Transverse colon (tissue), 4 donors: ENCODE results near the gene EIF1AD. TPM values are rescaled to one million over a fixed set of nuclear protein-coding genes. Genes with fewer than 3 reads are reported as not detected.
A peak's percentile ranks its signal among the peaks of the same experiment; 100 is the strongest.

Source experiments
- DNase-seq: peaks from one replicate; pipeline ENCODE4 v3.0.0-alpha.2; 2019
- H3K27ac ChIP-seq, 4 donors: fragments of 200-600 bp; sonication (generic); 2 replicates each; pipeline ENCODE4 v1.5.1; 2016 to 2018; ENCODE audit warnings: inconsistent platforms in 4 of 4
- H3K27me3 ChIP-seq: fragments of 200-600 bp; sonication (generic); 2 replicates; pipeline ENCODE4 v1.5.1; 2017; ENCODE audit warnings: inconsistent platforms
- H3K36me3 ChIP-seq, 4 donors: fragments of 200-600 bp; sonication (generic); 2 replicates each; pipeline ENCODE4 v1.5.1; 2017 to 2019; ENCODE audit warnings: inconsistent platforms in 4 of 4
- H3K4me1 ChIP-seq, 4 donors: fragments of 200-600 bp; sonication (generic); 2 replicates each; pipeline ENCODE4 v1.5.1; 2017 to 2020; ENCODE audit warnings: inconsistent platforms in 4 of 4
- H3K4me3 ChIP-seq, 4 donors: fragments of 200-600 bp; sonication (generic); 1 replicate in 1 of 4; 2 replicates in 3 of 4; pipeline versions ENCODE4 v1.5.1 to v1.6.1; 2017 to 2019; ENCODE audit warnings: inconsistent platforms in 4 of 4
- H3K9me3 ChIP-seq, 2 donors: fragments of 200-600 bp; sonication (generic); 2 replicates each; pipeline ENCODE4 v1.5.1; 2017 to 2019; ENCODE audit warnings: inconsistent platforms in 2 of 2
- CTCF ChIP-seq, 5 experiments: fragments of 200-600 bp in 3 of 5; fragments of 450-650 bp in 2 of 5; sonication (generic) in 3 of 5; IDR thresholded peaks; 1 replicate in 2 of 5; 2 replicates in 3 of 5; pipeline ENCODE4 v1.5.1; 2016 to 2017; ENCODE audit warnings: antibody characterized with exemption in 5 of 5, inconsistent platforms in 3 of 5, mild to moderate bottlenecking in 2 of 5, moderate library complexity in 1 of 5
- EP300 ChIP-seq: sonication (generic); formaldehyde crosslinking; IDR thresholded peaks from one replicate; pipeline ENCODE4 v1.6.1; 2017; ENCODE audit warnings: antibody characterized with exemption, low read depth
- POLR2A ChIP-seq: fragments of 450-650 bp; IDR thresholded peaks from one replicate; pipeline ENCODE4 v1.6.1; 2016; ENCODE audit warnings: antibody characterized with exemption, mild to moderate bottlenecking, moderate library complexity
- POLR2AphosphoS5 ChIP-seq, 3 donors: sonication (generic); formaldehyde crosslinking; IDR thresholded peaks; one replicate each; pipeline ENCODE4 v1.6.1; 2016; ENCODE audit warnings: antibody characterized with exemption in 3 of 3
- WGBS, 2 donors: methylation state at CpG; one replicate each; pipeline ENCODE4 v1.1.5; 2018; ENCODE audit warnings: low coverage in 1 of 2; 5-methylcytosine and 5-hydroxymethylcytosine counted together
- in situ Hi-C, 4 donors: fragments of 200-750 bp; cut with MboI; loops; one replicate each; pipeline versions ENCODE4 v1.15.0 to v1.15.1; 2017; ENCODE audit warnings: low sequenced_read_pairs in 3 of 4, low pct_ligation_motif_present in 1 of 4, low pct_unique_long_range_greater_than_20kb in 1 of 4
- intact Hi-C: fragments of 100-400 bp; cut with DNase I; formaldehyde crosslinking; loops from one replicate; pipeline ENCODE4 v1.15.1; 2023; ENCODE audit warnings: low total_unique reads
- total RNA-seq, 4 donors: library from RNA; depleted of rRNA; stranded (reverse); fragments of >200 nt; gene quantifications; one replicate each; pipeline ENCODE4 v1.1.0, GENCODE V29; 2016

EIF1AD gene
- total RNA-seq, 4 donors from 2014 or later = 14.6 to 82.6 (median 31.2) TPM

GRCh38 chr11:65961267-65962140, 40.5 kb downstream of the EIF1AD start, which contains the start of gene SART1:
Gene SART1, plus strand, starts transcription at chr11:65961734. Its CDS starts 47 bp downstream, at chr11:65961781.
- Histone ChIP-seq H3K36me3 (peaks cover 0 to 24% (median 16%) of the 10 kb centered on the region in 4 donors), H3K27me3 (no peaks in the 10 kb centered on the region), H3K9me3 (no peaks in the 10 kb centered on the region), H3K4me1 (peaks cover 19 to 26% (median 23%) of the 10 kb centered on the region in 4 donors), H3K27ac (peak within 1 kb of the TSS; percentile 89 to 96 (median 93)), H3K4me3 (peak within 1 kb of the TSS; percentile 81 to 99 (median 97))
- intact Hi-C loops (no loop called here), in situ Hi-C loops (no loop called here)
- DNase-seq = peak; percentile 97
- 0 to 4% methylated on average over 5 to 77 of the region's 97 CpGs for WGBS, 2 donors
- TF ChIP-seq CTCF (IDR thresholded peaks at IDR 0.05) = peak in 1 of 5 experiments; percentile 13
- peak; percentile 75 for TF ChIP-seq POLR2A
- no peak for TF ChIP-seq EP300
- TF ChIP-seq POLR2AphosphoS5 (IDR thresholded peaks at IDR 0.05) = peak; percentile 73 to 87 (median 85)

GRCh38 chr11:65960824-65961266, 41.1 kb downstream of the EIF1AD start:
- in situ Hi-C loops = no loop called here
- intact Hi-C loops = no loop called here
- 7 to 45% methylated on average over 7 to 16 of the region's 16 CpGs for WGBS, 2 donors
- H3K27me3 ChIP-seq = no peaks in the 10 kb centered on the region
- no peaks in the 10 kb centered on the region for H3K9me3 ChIP-seq
- H3K4me3 ChIP-seq = peak overlapping the region; percentile 57 to 99 (median 88)
- TF ChIP-seq POLR2AphosphoS5 (IDR thresholded peaks at IDR 0.05) (no peak), CTCF (IDR thresholded peaks at IDR 0.05) (no peak), EP300 (no peak), POLR2A (no peak)
- no peak for DNase-seq
- peak overlapping the region; percentile 89 to 96 (median 93) for H3K27ac ChIP-seq
- peaks cover 0 to 17% (median 9%) of the 10 kb centered on the region in 4 donors for H3K36me3 ChIP-seq
- H3K4me1 ChIP-seq = peaks cover 19 to 26% (median 23%) of the 10 kb centered on the region in 4 donors

- TF ChIP-seq CTCF (IDR thresholded peaks at IDR 0.05) (no peak), POLR2A (no peak), EP300 (no peak), POLR2AphosphoS5 (IDR thresholded peaks at IDR 0.05) (no peak)
- in situ Hi-C loops (no loop called here), intact Hi-C loops (no loop called here)
- no peak for DNase-seq
- H3K4me3 ChIP-seq = no peak overlapping the region
- H3K9me3 ChIP-seq = no peaks in the 10 kb centered on the region
- no peaks in the 10 kb centered on the region for H3K36me3 ChIP-seq
- H3K27me3 ChIP-seq = no peaks in the 10 kb centered on the region
- no peak overlapping the region for H3K27ac ChIP-seq
- peaks cover 18 to 24% (median 21%) of the 10 kb centered on the region in 4 donors for H3K4me1 ChIP-seq
- WGBS, 2 donors = 89% methylated on average over 16 of the region's 17 CpGs; no CpG with 5 or more reads in 1 of the 2 donors
These were observed 43.1 kb downstream of the EIF1AD start for GRCh38 chr11:65958774-65959420.

GRCh38 chr11:65958291-65958690, 43.7 kb downstream of the EIF1AD start:
- no peaks in the 10 kb centered on the region for H3K36me3 ChIP-seq
- in situ Hi-C loops (no loop called here), intact Hi-C loops (no loop called here)
- 80% methylated on average over 1 to 4 of the region's 4 CpGs for WGBS, 2 donors
- TF ChIP-seq EP300 = no peak
- no peak for TF ChIP-seq POLR2A
- TF ChIP-seq POLR2AphosphoS5 (IDR thresholded peaks at IDR 0.05) = no peak
- no peak for TF ChIP-seq CTCF (IDR thresholded peaks at IDR 0.05)
- no peak overlapping the region for H3K4me3 ChIP-seq
- H3K27ac ChIP-seq = no peak overlapping the region
- no peak for DNase-seq
- peaks cover 4% of the 10 kb centered on the region for H3K27me3 ChIP-seq
- H3K4me1 ChIP-seq = peaks cover 14 to 18% (median 15%) of the 10 kb centered on the region in 4 donors
- H3K9me3 ChIP-seq = no peaks in the 10 kb centered on the region
